ENCODE measurements around the gene LRFN2. TPM values are rescaled to one million over a fixed set of nuclear protein-coding genes. Genes with fewer than 3 reads are reported as not detected.

LRFN2 gene
- total and polyA plus RNA-seq, 2 donors (not counting 1 experiment from before 2014, with no cell fraction given): not detected

- DNase-seq: no peak
- Mint-ChIP-seq H3K27me3 (peaks cover 8% of the 10 kb centered on the region), H3K4me3 (no peak overlapping the region), H3K27ac (no peak overlapping the region), H3K4me1 (no peaks in the 10 kb centered on the region), H3K9me3 (ENCODE audit: insufficient read depth) (no peaks in the 10 kb centered on the region)
- H3K4me1 ChIP-seq (ENCODE audit: control insufficient read depth in 2 of 2, insufficient read depth in 2 of 2, low read length in 2 of 2): no peaks in the 10 kb centered on the region
- intact Hi-C loops (cut with micrococcal nuclease): no loop called here
- no peaks in the 10 kb centered on the region for H3K9me3 ChIP-seq (ENCODE audit: control extremely low read depth in 1 of 3, control insufficient read depth in 2 of 3, insufficient read depth in 1 of 3, low read length in 2 of 3)
- TF ChIP-seq EZH2 (IDR thresholded peaks at IDR 0.05; ENCODE audit: borderline replicate concordance, insufficient read depth, low read depth, low read length, poor library complexity, severe bottlenecking) (no peak), CTCF (IDR thresholded peaks at IDR 0.05) (no peak)
- no peak overlapping the region for H3K4me2 ChIP-seq (replicated peaks; ENCODE audit: low read depth, low read length, poor library complexity, severe bottlenecking)
- ChIA-PET POLR2A (no interaction called here), CTCF (no interaction called here)
- ATAC-seq (ENCODE audit: low read depth): no peak
- H3K9ac ChIP-seq (ENCODE audit: low read length): no peak overlapping the region
- H3K27ac ChIP-seq (ENCODE audit: low read length in 2 of 2): no peak overlapping the region
- H3K36me3 ChIP-seq (replicated peaks in 1 of 2; ENCODE audit: control extremely low read depth in 1 of 2, control insufficient read depth in 1 of 2, extremely low read depth in 1 of 2, insufficient read depth in 2 of 2, low read length in 1 of 2): no peaks in the 10 kb centered on the region
- H3K4me3 ChIP-seq (ENCODE audit: control extremely low read depth in 1 of 5, extremely low read depth in 1 of 5, insufficient read depth in 1 of 5, low read depth in 2 of 5, low read length in 4 of 5): no peak overlapping the region
- WGBS (ENCODE audit: insufficient coverage): 84% methylated on average over 7 of the region's 7 CpGs
- no peaks in the 10 kb centered on the region for H3K79me2 ChIP-seq (ENCODE audit: control insufficient read depth, insufficient read depth, low read length)
- no peaks in the 10 kb centered on the region for H4K20me1 ChIP-seq (ENCODE audit: control insufficient read depth, insufficient read depth, low read length, poor library complexity, severe bottlenecking)
- no peaks in the 10 kb centered on the region for H3K27me3 ChIP-seq (replicated peaks in 1 of 4; ENCODE audit: control extremely low read depth in 1 of 4, control insufficient read depth in 3 of 4, insufficient read depth in 4 of 4, low read length in 3 of 4)
- H2AFZ ChIP-seq (ENCODE audit: insufficient read depth, low read depth, low read length, poor library complexity, severe bottlenecking): no peak overlapping the region
Measured at GRCh38 chr6:40631744-40632143, 44.6 kb upstream of the LRFN2 start.

GRCh38 chr6:40630488-40630887, 43.3 kb upstream of the LRFN2 start:
- H3K9ac ChIP-seq (ENCODE audit: low read length): no peak overlapping the region
- CTCF ChIA-PET: no interaction called here
- intact Hi-C loops (cut with micrococcal nuclease): no loop called here

More at GRCh38 chr6:40630488-40630887, 43.3 kb upstream of the LRFN2 start:
- Histone ChIP-seq H4K20me1 (ENCODE audit: control insufficient read depth, insufficient read depth, low read length, poor library complexity, severe bottlenecking) (no peaks in the 10 kb centered on the region), H3K27me3 (replicated peaks in 1 of 4; ENCODE audit: control extremely low read depth in 1 of 4, control insufficient read depth in 3 of 4, insufficient read depth in 4 of 4, low read length in 3 of 4) (no peaks in the 10 kb centered on the region), H3K79me2 (ENCODE audit: control insufficient read depth, insufficient read depth, low read length) (no peaks in the 10 kb centered on the region), H2AFZ (ENCODE audit: insufficient read depth, low read depth, low read length, poor library complexity, severe bottlenecking) (no peak overlapping the region), H3K27ac (ENCODE audit: low read length in 2 of 2) (no peak overlapping the region), H3K4me2 (replicated peaks; ENCODE audit: low read depth, low read length, poor library complexity, severe bottlenecking) (no peak overlapping the region), H3K36me3 (replicated peaks in 1 of 2; ENCODE audit: control extremely low read depth in 1 of 2, control insufficient read depth in 1 of 2, extremely low read depth in 1 of 2, insufficient read depth in 2 of 2, low read length in 1 of 2) (no peaks in the 10 kb centered on the region), H3K4me3 (ENCODE audit: control extremely low read depth in 1 of 5, extremely low read depth in 1 of 5, insufficient read depth in 1 of 5, low read depth in 2 of 5, low read length in 4 of 5) (no peak overlapping the region), H3K9me3 (ENCODE audit: control extremely low read depth in 1 of 3, control insufficient read depth in 2 of 3, insufficient read depth in 1 of 3, low read length in 2 of 3) (no peaks in the 10 kb centered on the region), H3K4me1 (ENCODE audit: control insufficient read depth in 2 of 2, insufficient read depth in 2 of 2, low read length in 2 of 2) (no peaks in the 10 kb centered on the region)
- Mint-ChIP-seq H3K4me1 (no peaks in the 10 kb centered on the region), H3K27ac (no peak overlapping the region), H3K4me3 (no peak overlapping the region), H3K9me3 (ENCODE audit: insufficient read depth) (peaks cover 3% of the 10 kb centered on the region), H3K27me3 (peaks cover 8% of the 10 kb centered on the region)
- no peak for DNase-seq
- POLR2A ChIA-PET: no interaction called here
- no peak for ATAC-seq (ENCODE audit: low read depth)
- 91% methylated on average over 5 of the region's 5 CpGs for WGBS (ENCODE audit: insufficient coverage)
- no peak for TF ChIP-seq EZH2 (IDR thresholded peaks at IDR 0.05; ENCODE audit: borderline replicate concordance, insufficient read depth, low read depth, low read length, poor library complexity, severe bottlenecking)
- no peak for TF ChIP-seq CTCF (IDR thresholded peaks at IDR 0.05)
